Gastrocnemius medialis (tissue), 4 donors: ENCODE data around the gene SDR42E1. TPM values are rescaled to one million over a fixed set of nuclear protein-coding genes. Genes with fewer than 3 reads are reported as not detected.

Experiments used
- ATAC-seq, 2 donors: fragments of 150-250 bp; one replicate each; pipeline ENCODE4 v1.9.1; 2016
- DNase-seq, 2 donors: peaks; one replicate each; pipeline ENCODE4 v3.0.0-alpha.2; 2019
- H3K27ac ChIP-seq, 4 donors: fragments of 200-600 bp; sonication (generic); 1 replicate in 1 of 4; 2 replicates in 3 of 4; pipeline ENCODE4 v1.5.1; 2016 to 2018; ENCODE audit warnings: mild to moderate bottlenecking in 2 of 4, moderate library complexity in 1 of 4
- H3K27me3 ChIP-seq, 3 donors: fragments of 200-600 bp; sonication (generic) in 2 of 3; 1 replicate in 1 of 3; 2 replicates in 2 of 3; pipeline versions ENCODE4 v1.5.1 to v1.6.0; 2016 to 2019; ENCODE audit warnings: mild to moderate bottlenecking in 1 of 3, moderate library complexity in 1 of 3
- H3K36me3 ChIP-seq, 2 donors: fragments of 200-600 bp; sonication (generic) in 1 of 2; one replicate each; pipeline ENCODE4 v1.5.1; 2017 to 2018
- H3K4me1 ChIP-seq, 2 donors: fragments of 200-600 bp; sonication (generic) in 1 of 2; one replicate each; pipeline ENCODE4 v1.5.1; 2016 to 2017; ENCODE audit warnings: mild to moderate bottlenecking in 2 of 2
- H3K4me3 ChIP-seq, 4 donors: fragments of 200-600 bp; sonication (generic) in 3 of 4; 1 replicate in 1 of 4; 2 replicates in 3 of 4; pipeline ENCODE4 v1.5.1; 2016 to 2019; ENCODE audit warnings: mild to moderate bottlenecking in 2 of 4
- H3K9me3 ChIP-seq, 3 donors: fragments of 200-600 bp; sonication (generic) in 2 of 3; 1 replicate in 1 of 3; 2 replicates in 2 of 3; pipeline ENCODE4 v1.5.1; 2016 to 2019
- POLR2A ChIP-seq, 2 donors: fragments of 450-650 bp; IDR thresholded peaks; one replicate each; pipeline ENCODE4 v1.6.1; 2017; ENCODE audit warnings: antibody characterized with exemption in 2 of 2, mild to moderate bottlenecking in 2 of 2, moderate library complexity in 2 of 2
- in situ Hi-C, 4 donors: fragments of 200-750 bp; cut with MboI; loops; one replicate each; pipeline versions ENCODE4 v1.15.0 to v1.8.0; 2017; ENCODE audit warnings: low sequenced_read_pairs in 4 of 4
- intact Hi-C: fragments of 100-400 bp; cut with DNase I; formaldehyde crosslinking; loops from one replicate; pipeline ENCODE4 v1.15.1; 2023; ENCODE audit warnings: low total_unique reads
- total RNA-seq, 4 donors: library from RNA; depleted of rRNA; stranded (reverse); fragments of >200 nt; gene quantifications; one replicate each; pipeline versions ENCODE4 v1.1.0 to v1.2.3, GENCODE V29; 2016
- TF ChIP-seq, protein P1 (sequence below), 5 experiments: fragments of 450-650 bp in 3 of 5; fragments of 200-600 bp in 2 of 5; sonication (generic) in 2 of 5; IDR thresholded peaks in 4 of 5; conservative IDR thresholded peaks in 1 of 5; 1 replicate in 4 of 5; 2 replicates in 1 of 5; pipeline ENCODE4 v1.5.1; 2016 to 2019; ENCODE audit warnings: antibody characterized with exemption in 5 of 5, mild to moderate bottlenecking in 3 of 5, moderate library complexity in 3 of 5

Gene SDR42E1
- total RNA-seq, 4 donors from 2014 or later: 0.02 TPM; not detected in 3

DNA sequence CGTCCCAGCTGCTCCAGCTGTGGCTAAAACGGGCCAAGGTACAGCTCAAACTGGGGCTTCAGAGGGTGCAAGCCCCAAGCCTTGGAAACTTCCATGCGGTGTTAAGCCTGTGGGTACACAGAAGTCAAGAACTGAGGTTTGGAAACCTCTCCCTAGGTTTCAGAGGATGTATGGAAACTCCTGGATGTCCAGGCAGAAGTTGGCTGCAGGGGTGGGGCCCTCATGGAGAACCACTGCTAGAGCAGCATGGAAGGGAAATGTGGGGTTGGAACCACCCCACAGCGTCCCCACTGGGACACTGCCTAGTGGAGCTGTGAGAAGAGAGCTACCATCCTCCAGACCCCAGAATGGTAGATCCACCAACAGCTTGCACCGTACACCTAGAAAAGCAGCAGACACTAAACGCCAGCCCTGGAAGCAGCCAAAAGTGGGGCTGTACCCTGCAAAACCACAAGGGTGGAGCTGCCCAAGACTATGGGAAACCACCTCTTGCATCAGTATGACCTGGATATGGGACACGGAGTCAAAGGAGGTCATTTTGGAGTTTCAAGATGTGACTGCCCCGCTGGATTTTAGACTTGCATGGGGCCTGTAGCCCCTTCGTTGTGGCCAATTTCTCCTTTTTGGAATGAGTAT is 2.2 kb downstream of the SDR42E1 start:
- Histone ChIP-seq H3K9me3 (no peaks in the 10 kb centered on the region), H3K4me3 (no peak overlapping the region), H3K27ac (no peak overlapping the region), H3K36me3 (no peaks in the 10 kb centered on the region), H3K4me1 (no peaks in the 10 kb centered on the region), H3K27me3 (peaks cover 0 to 8% (median 0%) of the 10 kb centered on the region in 3 donors)
- no peak for DNase-seq
- intact Hi-C loops (no loop called here), in situ Hi-C loops (loop anchor here in 1 of 4 donors (25.0 kb wide), 1 partner anchor 103 kb away; no protein-coding TSS in a partner anchor)
- no peak for ATAC-seq
- no peak for TF ChIP-seq POLR2A (IDR thresholded peaks at IDR 0.05)
- TF ChIP-seq, protein P1, sequence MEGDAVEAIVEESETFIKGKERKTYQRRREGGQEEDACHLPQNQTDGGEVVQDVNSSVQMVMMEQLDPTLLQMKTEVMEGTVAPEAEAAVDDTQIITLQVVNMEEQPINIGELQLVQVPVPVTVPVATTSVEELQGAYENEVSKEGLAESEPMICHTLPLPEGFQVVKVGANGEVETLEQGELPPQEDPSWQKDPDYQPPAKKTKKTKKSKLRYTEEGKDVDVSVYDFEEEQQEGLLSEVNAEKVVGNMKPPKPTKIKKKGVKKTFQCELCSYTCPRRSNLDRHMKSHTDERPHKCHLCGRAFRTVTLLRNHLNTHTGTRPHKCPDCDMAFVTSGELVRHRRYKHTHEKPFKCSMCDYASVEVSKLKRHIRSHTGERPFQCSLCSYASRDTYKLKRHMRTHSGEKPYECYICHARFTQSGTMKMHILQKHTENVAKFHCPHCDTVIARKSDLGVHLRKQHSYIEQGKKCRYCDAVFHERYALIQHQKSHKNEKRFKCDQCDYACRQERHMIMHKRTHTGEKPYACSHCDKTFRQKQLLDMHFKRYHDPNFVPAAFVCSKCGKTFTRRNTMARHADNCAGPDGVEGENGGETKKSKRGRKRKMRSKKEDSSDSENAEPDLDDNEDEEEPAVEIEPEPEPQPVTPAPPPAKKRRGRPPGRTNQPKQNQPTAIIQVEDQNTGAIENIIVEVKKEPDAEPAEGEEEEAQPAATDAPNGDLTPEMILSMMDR (IDR thresholded peaks at IDR 0.05 in 4 of 5, conservative IDR thresholded peaks at IDR 0.05 in 1 of 5): no peak

DNA sequence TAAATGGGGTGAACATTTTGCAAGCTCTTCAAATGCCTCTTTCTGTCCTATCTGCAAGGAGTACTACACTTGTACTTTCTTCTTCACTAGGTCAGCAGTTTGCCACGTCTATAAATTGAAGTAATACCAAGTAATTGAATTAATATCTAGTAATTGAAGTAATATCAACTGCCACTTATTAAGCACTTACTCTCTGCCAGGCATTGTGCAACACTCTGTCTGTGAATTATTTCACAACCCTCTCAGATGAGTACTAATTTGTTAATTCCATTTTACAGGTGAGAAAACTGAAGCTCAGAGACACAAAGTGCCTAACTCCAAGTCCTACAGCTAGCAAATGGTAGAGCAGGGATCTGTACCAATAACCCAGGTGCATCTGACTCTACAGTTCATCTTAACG is 4.1 kb downstream of the SDR42E1 start:
- no peak overlapping the region for H3K4me3 ChIP-seq
- H3K4me1 ChIP-seq: no peaks in the 10 kb centered on the region
- no peaks in the 10 kb centered on the region for H3K36me3 ChIP-seq
- H3K9me3 ChIP-seq: no peaks in the 10 kb centered on the region
- no peak overlapping the region for H3K27ac ChIP-seq
- H3K27me3 ChIP-seq: peaks cover 0 to 8% (median 0%) of the 10 kb centered on the region in 3 donors
- intact Hi-C loops: no loop called here
- in situ Hi-C loops: loop anchor here in 1 of 4 donors (25.0 kb wide), 1 partner anchor 105 kb away; no protein-coding TSS in a partner anchor
- TF ChIP-seq POLR2A (IDR thresholded peaks at IDR 0.05): no peak
- TF ChIP-seq, protein P1 (IDR thresholded peaks at IDR 0.05 in 4 of 5, conservative IDR thresholded peaks at IDR 0.05 in 1 of 5): no peak
- ATAC-seq (no peak), DNase-seq (no peak)

DNA sequence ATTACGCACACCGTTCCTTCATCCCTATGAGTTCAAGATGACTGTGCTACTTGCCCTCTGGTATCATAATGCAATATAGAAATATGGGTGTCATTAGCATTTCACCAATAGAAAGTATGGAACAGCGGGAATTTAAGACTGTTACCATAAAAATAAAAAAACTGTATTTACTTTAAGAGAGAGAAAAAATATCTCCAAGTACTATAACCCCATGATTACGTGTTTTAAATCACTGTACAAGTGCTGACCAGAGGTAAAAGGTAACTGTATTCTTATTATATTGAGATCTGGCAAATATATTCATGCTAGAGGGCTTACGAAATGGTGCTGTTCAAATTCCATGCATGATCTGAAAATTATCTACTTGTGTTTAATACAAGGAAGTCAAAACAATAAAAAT is 5.2 kb downstream of the SDR42E1 start:
- no peak for TF ChIP-seq POLR2A (IDR thresholded peaks at IDR 0.05)
- TF ChIP-seq, protein P1 (IDR thresholded peaks at IDR 0.05 in 4 of 5, conservative IDR thresholded peaks at IDR 0.05 in 1 of 5): no peak
- no peak for ATAC-seq
- Histone ChIP-seq H3K27me3 (peaks cover 0 to 5% (median 0%) of the 10 kb centered on the region in 3 donors), H3K4me1 (no peaks in the 10 kb centered on the region), H3K36me3 (no peaks in the 10 kb centered on the region), H3K27ac (no peak overlapping the region), H3K4me3 (no peak overlapping the region), H3K9me3 (no peaks in the 10 kb centered on the region)
- in situ Hi-C loops (loop anchor here in 1 of 4 donors (25.0 kb wide), 1 partner anchor 106 kb away; no protein-coding TSS in a partner anchor), intact Hi-C loops (no loop called here)
- DNase-seq: no peak

DNA sequence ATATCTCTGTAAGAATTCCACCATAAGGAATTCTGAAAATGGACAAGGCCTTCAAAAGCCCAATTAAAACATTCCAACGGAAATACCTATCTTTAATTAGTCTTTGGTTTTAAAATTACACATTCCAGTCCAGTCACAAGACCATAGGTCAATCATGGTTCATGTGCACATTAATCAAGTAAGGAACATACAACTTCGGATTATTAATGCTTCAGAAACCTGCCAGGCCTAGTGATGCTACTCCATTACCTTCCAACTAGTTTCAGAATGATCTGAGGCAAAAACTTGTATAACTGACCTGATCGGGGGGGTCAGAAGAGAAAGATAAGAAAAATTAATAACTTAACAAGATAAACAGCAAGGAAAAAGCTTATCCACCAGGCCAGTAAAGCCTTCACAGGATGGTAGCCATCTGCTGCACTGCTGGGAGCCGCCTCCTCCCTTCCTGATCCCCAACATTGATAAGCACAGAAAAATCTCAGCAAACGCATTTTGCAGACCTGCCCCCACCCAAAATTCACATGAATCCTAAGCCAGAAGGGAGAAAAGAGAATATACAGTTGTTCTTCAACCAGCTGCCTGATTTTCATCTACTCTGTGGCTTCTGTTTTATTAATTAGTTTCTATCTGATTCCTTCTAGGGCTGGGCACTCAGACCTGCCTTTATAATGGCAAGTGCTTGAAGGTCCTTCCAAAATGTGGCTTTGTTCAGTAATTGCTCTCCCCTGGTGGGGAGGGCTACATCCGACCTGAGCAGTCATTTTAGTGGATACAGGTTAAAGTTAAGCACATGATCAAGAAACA is 6.0 kb downstream of the SDR42E1 start:
- ATAC-seq (no peak), DNase-seq (no peak)

More for the DNA sequence above, 6.0 kb downstream of the SDR42E1 start:
- no peak overlapping the region for H3K4me3 ChIP-seq
- in situ Hi-C loops (loop anchor here in 1 of 4 donors (25.0 kb wide), 1 partner anchor 107 kb away; no protein-coding TSS in a partner anchor), intact Hi-C loops (no loop called here)
- H3K27ac ChIP-seq: no peak overlapping the region
- no peaks in the 10 kb centered on the region for H3K27me3 ChIP-seq
- TF ChIP-seq, protein P1 (IDR thresholded peaks at IDR 0.05 in 4 of 5, conservative IDR thresholded peaks at IDR 0.05 in 1 of 5): no peak
- no peak for TF ChIP-seq POLR2A (IDR thresholded peaks at IDR 0.05)
- H3K36me3 ChIP-seq: no peaks in the 10 kb centered on the region
- no peaks in the 10 kb centered on the region for H3K9me3 ChIP-seq
- no peaks in the 10 kb centered on the region for H3K4me1 ChIP-seq
